HG03196 (cell line): Measurements from ENCODE around the gene MANBA.

Source experiments
- ATAC-seq: cut with Tn5 transposase; IDR thresholded peaks from one replicate; pipeline ENCODE4 v1.9.1; 2021; ENCODE audit not compliant: unreplicated experiment

Gene MANBA

GRCh38 chr4:102760645-102761295 lies at the start of gene MANBA:
Gene MANBA (minus strand): TSS chr4:102760968. CDS start chr4:102760894, 74 bp downstream.
- peak; percentile 90 for ATAC-seq

GRCh38 chr4:102809691-102810090 lies 48.9 kb upstream of the MANBA start:
- ATAC-seq = no peak

- ATAC-seq = peak; percentile 49
These were observed 48.4 kb upstream of the MANBA start for GRCh38 chr4:102809190-102809589.

GRCh38 chr4:102808009-102808408 lies 47.2 kb upstream of the MANBA start:
- no peak for ATAC-seq

GRCh38 chr4:102807345-102807744 lies 46.6 kb upstream of the MANBA start:
- ATAC-seq = peak; percentile 48

- ATAC-seq = no peak
These were observed 39.0 kb upstream of the MANBA start for GRCh38 chr4:102799816-102800215.

GRCh38 chr4:102794999-102795398 lies 34.2 kb upstream of the MANBA start:
- no peak for ATAC-seq

GRCh38 chr4:102792361-102792936 lies 31.7 kb upstream of the MANBA start:
- no peak for ATAC-seq

- ATAC-seq = no peak
These were observed 30.6 kb upstream of the MANBA start for GRCh38 chr4:102791318-102791835.

- no peak for ATAC-seq
These were observed 28.5 kb upstream of the MANBA start for GRCh38 chr4:102789317-102789717.

- ATAC-seq = no peak
These were observed 27.2 kb upstream of the MANBA start for GRCh38 chr4:102787944-102788343.

GRCh38 chr4:102787096-102787881 lies 26.5 kb upstream of the MANBA start:
- no peak for ATAC-seq

- no peak for ATAC-seq
These were observed 25.5 kb upstream of the MANBA start for GRCh38 chr4:102786279-102786678.

GRCh38 chr4:102783006-102783405 lies 22.2 kb upstream of the MANBA start:
- ATAC-seq = no peak

- ATAC-seq = no peak
These were observed 20.8 kb upstream of the MANBA start for GRCh38 chr4:102781570-102781969.

- ATAC-seq = no peak
These were observed 19.8 kb upstream of the MANBA start for GRCh38 chr4:102780476-102781144.

- ATAC-seq = no peak
These were observed 18.4 kb upstream of the MANBA start for GRCh38 chr4:102779204-102779603.

- no peak for ATAC-seq
These were observed 18.0 kb upstream of the MANBA start for GRCh38 chr4:102778720-102779119.

GRCh38 chr4:102775805-102776204 lies 15.0 kb upstream of the MANBA start:
- no peak for ATAC-seq

- ATAC-seq = no peak
These were observed 13.5 kb upstream of the MANBA start for GRCh38 chr4:102774254-102774653.

- ATAC-seq = no peak
These were observed 12.1 kb upstream of the MANBA start for GRCh38 chr4:102772738-102773340.
